WI38 (cell line): ENCODE data around the gene CCDC70.

Source experiments
- H3K4me3 ChIP-seq: 2 replicates; pipeline ENCODE4 v1.5.1; 2011; ENCODE audit warnings: low read depth, mild to moderate bottlenecking, control low read depth, low read length
- CTCF ChIP-seq: IDR thresholded peaks from 2 replicates; pipeline ENCODE4 v1.5.1; 2012; ENCODE audit warnings: low read depth, mild to moderate bottlenecking, control low read depth, low read length

Gene CCDC70

GRCh38 chr13:51840917-51841316 is 20.9 kb upstream of the CCDC70 start:
- no peak overlapping the region for H3K4me3 ChIP-seq
- no peak for TF ChIP-seq CTCF

DNA sequence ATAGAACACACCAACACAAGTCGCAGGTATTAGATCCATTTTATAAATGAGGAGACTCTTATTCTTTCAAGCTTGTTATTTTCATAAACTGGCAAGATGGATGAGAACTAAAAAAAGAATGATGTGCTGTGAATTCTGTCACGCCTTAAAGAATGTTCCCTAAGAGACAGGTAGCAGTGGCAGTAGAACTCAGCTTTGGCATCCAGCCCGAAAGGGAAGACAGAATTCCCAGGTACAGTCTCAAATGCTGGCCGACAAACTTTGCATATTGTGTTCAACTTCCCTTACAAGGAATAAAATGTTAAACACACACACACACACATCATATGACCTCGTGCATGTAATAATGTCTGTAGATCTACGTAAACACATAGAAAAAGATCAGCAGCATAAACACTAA is 20.0 kb upstream of the CCDC70 start:
- no peak overlapping the region for H3K4me3 ChIP-seq
- no peak for TF ChIP-seq CTCF

GRCh38 chr13:51843529-51843928 is 18.2 kb upstream of the CCDC70 start:
- no peak for TF ChIP-seq CTCF
- no peak overlapping the region for H3K4me3 ChIP-seq

DNA sequence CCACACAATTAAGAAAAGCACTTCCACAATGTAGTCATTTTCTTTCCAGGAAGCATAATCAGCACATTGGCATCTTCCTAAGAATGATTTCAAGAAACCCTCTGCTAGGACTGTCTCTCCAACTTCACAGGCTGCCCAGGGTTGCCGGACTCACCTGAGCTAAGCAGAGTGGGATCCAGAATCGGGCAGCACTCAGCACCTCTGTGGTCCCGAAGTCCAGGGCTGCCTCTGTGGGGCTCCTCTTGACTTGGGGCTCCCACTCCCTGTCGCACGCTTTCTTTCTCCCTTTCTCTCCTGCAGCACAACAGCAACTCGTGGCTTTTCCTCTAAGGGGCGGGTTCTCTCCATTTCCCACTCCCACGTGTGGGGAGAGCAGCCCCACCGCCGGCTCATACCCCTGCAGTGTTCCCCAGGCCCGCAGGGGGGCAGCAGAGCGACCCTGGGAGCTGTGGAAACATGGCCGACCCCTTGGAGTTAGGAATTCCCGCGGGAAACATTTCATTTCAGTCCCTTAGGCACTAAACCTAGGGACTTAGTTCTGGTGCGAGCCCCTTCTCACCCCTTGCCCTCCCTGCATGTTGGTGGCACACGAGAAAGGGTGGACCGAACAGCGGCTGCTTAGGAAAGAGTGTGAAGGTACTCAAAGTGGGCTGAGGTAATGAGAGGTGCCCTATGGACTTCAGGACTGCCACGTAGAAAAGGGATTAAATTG is 16.8 kb upstream of the CCDC70 start, which contains the start of gene TMEM272:
Gene TMEM272, minus strand, starts transcription at position 316 of the 712 bp plus-strand sequence. CDS start 6,647 bp downstream, outside the sequence.
- H3K4me3 ChIP-seq, result no peak within 1 kb of the TSS
- peak; percentile 86 for TF ChIP-seq CTCF

GRCh38 chr13:51845574-51846318 is 16.0 kb upstream of the CCDC70 start:
- no peak for TF ChIP-seq CTCF
- no peak overlapping the region for H3K4me3 ChIP-seq

GRCh38 chr13:51846756-51847155 is 15.0 kb upstream of the CCDC70 start:
- H3K4me3 ChIP-seq, result no peak overlapping the region
- TF ChIP-seq CTCF, result no peak

- no peak overlapping the region for H3K4me3 ChIP-seq
- TF ChIP-seq CTCF, result no peak
These were observed 13.1 kb upstream of the CCDC70 start for GRCh38 chr13:51848674-51849073.
